ENCODE results near the gene GRPEL1.

DNA sequence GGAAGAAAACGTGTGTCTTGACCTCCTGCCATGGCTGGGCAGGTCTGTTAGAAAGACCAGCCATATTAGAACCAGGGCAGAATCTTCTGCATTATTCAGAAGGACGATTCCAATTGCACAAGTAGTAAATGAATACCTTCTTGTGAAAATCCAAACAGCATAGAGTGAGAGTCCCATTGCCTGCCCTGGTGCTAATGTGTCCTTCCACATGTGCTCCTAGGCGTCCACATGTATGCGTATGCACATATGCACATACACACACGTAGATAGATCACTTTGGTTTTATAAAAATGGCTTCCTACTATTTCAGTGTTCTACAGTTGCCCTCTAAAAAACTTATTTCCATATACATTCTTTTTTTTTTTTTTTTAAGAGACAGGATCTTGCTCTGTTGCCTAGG is 10.2 kb upstream of the GRPEL1 start:
- TF ChIP-seq, protein P1, sequence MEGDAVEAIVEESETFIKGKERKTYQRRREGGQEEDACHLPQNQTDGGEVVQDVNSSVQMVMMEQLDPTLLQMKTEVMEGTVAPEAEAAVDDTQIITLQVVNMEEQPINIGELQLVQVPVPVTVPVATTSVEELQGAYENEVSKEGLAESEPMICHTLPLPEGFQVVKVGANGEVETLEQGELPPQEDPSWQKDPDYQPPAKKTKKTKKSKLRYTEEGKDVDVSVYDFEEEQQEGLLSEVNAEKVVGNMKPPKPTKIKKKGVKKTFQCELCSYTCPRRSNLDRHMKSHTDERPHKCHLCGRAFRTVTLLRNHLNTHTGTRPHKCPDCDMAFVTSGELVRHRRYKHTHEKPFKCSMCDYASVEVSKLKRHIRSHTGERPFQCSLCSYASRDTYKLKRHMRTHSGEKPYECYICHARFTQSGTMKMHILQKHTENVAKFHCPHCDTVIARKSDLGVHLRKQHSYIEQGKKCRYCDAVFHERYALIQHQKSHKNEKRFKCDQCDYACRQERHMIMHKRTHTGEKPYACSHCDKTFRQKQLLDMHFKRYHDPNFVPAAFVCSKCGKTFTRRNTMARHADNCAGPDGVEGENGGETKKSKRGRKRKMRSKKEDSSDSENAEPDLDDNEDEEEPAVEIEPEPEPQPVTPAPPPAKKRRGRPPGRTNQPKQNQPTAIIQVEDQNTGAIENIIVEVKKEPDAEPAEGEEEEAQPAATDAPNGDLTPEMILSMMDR (IDR thresholded peaks at IDR 0.05) = no peak
- no peak for TF ChIP-seq POLR2AphosphoS5 (IDR thresholded peaks at IDR 0.05; ENCODE audit: insufficient read depth in 1 of 2, low read depth in 1 of 2)

Data from vagina (tissue), 2 donors.